Measurements from ENCODE around the gene NKX2-1.

NKX2-1 gene

GRCh38 chr14:36510874-36511273, 9.2 kb downstream of the NKX2-1 start:
- Histone ChIP-seq H3K27ac (ENCODE audit: low read depth in 2 of 2, low read length in 2 of 2) (no peak overlapping the region), H3K9ac (ENCODE audit: low read depth in 1 of 2, low read length in 2 of 2) (no peak overlapping the region), H3K9me3 (ENCODE audit: control insufficient read depth in 2 of 2, low read length in 2 of 2) (no peaks in the 10 kb centered on the region), H3K27me3 (ENCODE audit: control insufficient read depth in 2 of 2, insufficient read depth in 2 of 2, low read length in 2 of 2) (peaks cover 79 to 83% of the 10 kb centered on the region in 2 donors), H3K4me1 (ENCODE audit: control insufficient read depth in 2 of 2, insufficient read depth in 2 of 2, low read length in 2 of 2) (no peaks in the 10 kb centered on the region), H3K4me3 (ENCODE audit: low read length in 2 of 2) (no peak overlapping the region), H3K36me3 (ENCODE audit: control insufficient read depth in 2 of 2, insufficient read depth in 2 of 2, low read length in 2 of 2) (no peaks in the 10 kb centered on the region)

GRCh38 chr14:36510078-36510799, 9.8 kb downstream of the NKX2-1 start:
- Histone ChIP-seq H3K36me3 (ENCODE audit: control insufficient read depth in 2 of 2, insufficient read depth in 2 of 2, low read length in 2 of 2) (no peaks in the 10 kb centered on the region), H3K4me3 (ENCODE audit: low read length in 2 of 2) (no peak overlapping the region), H3K27me3 (ENCODE audit: control insufficient read depth in 2 of 2, insufficient read depth in 2 of 2, low read length in 2 of 2) (peaks cover 77 to 83% of the 10 kb centered on the region in 2 donors), H3K27ac (ENCODE audit: low read depth in 2 of 2, low read length in 2 of 2) (no peak overlapping the region), H3K9me3 (ENCODE audit: control insufficient read depth in 2 of 2, low read length in 2 of 2) (no peaks in the 10 kb centered on the region), H3K4me1 (ENCODE audit: control insufficient read depth in 2 of 2, insufficient read depth in 2 of 2, low read length in 2 of 2) (no peaks in the 10 kb centered on the region), H3K9ac (ENCODE audit: low read depth in 1 of 2, low read length in 2 of 2) (no peak overlapping the region)

GRCh38 chr14:36509069-36509917, 10.7 kb downstream of the NKX2-1 start:
- H3K9ac ChIP-seq (ENCODE audit: low read depth in 1 of 2, low read length in 2 of 2): no peak overlapping the region
- H3K4me1 ChIP-seq (ENCODE audit: control insufficient read depth in 2 of 2, insufficient read depth in 2 of 2, low read length in 2 of 2): no peaks in the 10 kb centered on the region

GRCh38 chr14:36508418-36509068, 11.5 kb downstream of the NKX2-1 start:
- no peak overlapping the region for H3K9ac ChIP-seq (ENCODE audit: low read depth in 1 of 2, low read length in 2 of 2)
- H3K4me3 ChIP-seq (ENCODE audit: low read length in 2 of 2): no peak overlapping the region
- H3K27me3 ChIP-seq (ENCODE audit: control insufficient read depth in 2 of 2, insufficient read depth in 2 of 2, low read length in 2 of 2): peaks cover 75 to 82% of the 10 kb centered on the region in 2 donors
- no peaks in the 10 kb centered on the region for H3K36me3 ChIP-seq (ENCODE audit: control insufficient read depth in 2 of 2, insufficient read depth in 2 of 2, low read length in 2 of 2)
- no peaks in the 10 kb centered on the region for H3K9me3 ChIP-seq (ENCODE audit: control insufficient read depth in 2 of 2, low read length in 2 of 2)
- no peaks in the 10 kb centered on the region for H3K4me1 ChIP-seq (ENCODE audit: control insufficient read depth in 2 of 2, insufficient read depth in 2 of 2, low read length in 2 of 2)
- no peak overlapping the region for H3K27ac ChIP-seq (ENCODE audit: low read depth in 2 of 2, low read length in 2 of 2)

More at GRCh38 chr14:36509069-36509917, 10.7 kb downstream of the NKX2-1 start:
- H3K27me3 ChIP-seq (ENCODE audit: control insufficient read depth in 2 of 2, insufficient read depth in 2 of 2, low read length in 2 of 2): peaks cover 76 to 81% of the 10 kb centered on the region in 2 donors
- no peak overlapping the region for H3K27ac ChIP-seq (ENCODE audit: low read depth in 2 of 2, low read length in 2 of 2)
- H3K36me3 ChIP-seq (ENCODE audit: control insufficient read depth in 2 of 2, insufficient read depth in 2 of 2, low read length in 2 of 2): no peaks in the 10 kb centered on the region
- H3K9me3 ChIP-seq (ENCODE audit: control insufficient read depth in 2 of 2, low read length in 2 of 2): no peaks in the 10 kb centered on the region
- H3K4me3 ChIP-seq (ENCODE audit: low read length in 2 of 2): no peak overlapping the region

- Histone ChIP-seq H3K9me3 (ENCODE audit: control insufficient read depth in 2 of 2, low read length in 2 of 2) (no peaks in the 10 kb centered on the region), H3K27me3 (ENCODE audit: control insufficient read depth in 2 of 2, insufficient read depth in 2 of 2, low read length in 2 of 2) (peaks cover 74 to 82% of the 10 kb centered on the region in 2 donors), H3K36me3 (ENCODE audit: control insufficient read depth in 2 of 2, insufficient read depth in 2 of 2, low read length in 2 of 2) (no peaks in the 10 kb centered on the region), H3K27ac (ENCODE audit: low read depth in 2 of 2, low read length in 2 of 2) (no peak overlapping the region), H3K4me1 (ENCODE audit: control insufficient read depth in 2 of 2, insufficient read depth in 2 of 2, low read length in 2 of 2) (no peaks in the 10 kb centered on the region), H3K4me3 (ENCODE audit: low read length in 2 of 2) (no peak overlapping the region), H3K9ac (ENCODE audit: low read depth in 1 of 2, low read length in 2 of 2) (no peak overlapping the region)
Measured at GRCh38 chr14:36507847-36508417, 12.1 kb downstream of the NKX2-1 start.

GRCh38 chr14:36506732-36507614, 13.1 kb downstream of the NKX2-1 start:
- Histone ChIP-seq H3K27me3 (ENCODE audit: control insufficient read depth in 2 of 2, insufficient read depth in 2 of 2, low read length in 2 of 2) (peaks cover 76 to 78% of the 10 kb centered on the region in 2 donors), H3K4me3 (ENCODE audit: low read length in 2 of 2) (no peak overlapping the region), H3K4me1 (ENCODE audit: control insufficient read depth in 2 of 2, insufficient read depth in 2 of 2, low read length in 2 of 2) (no peaks in the 10 kb centered on the region), H3K36me3 (ENCODE audit: control insufficient read depth in 2 of 2, insufficient read depth in 2 of 2, low read length in 2 of 2) (no peaks in the 10 kb centered on the region), H3K9ac (ENCODE audit: low read depth in 1 of 2, low read length in 2 of 2) (no peak overlapping the region), H3K9me3 (ENCODE audit: control insufficient read depth in 2 of 2, low read length in 2 of 2) (no peaks in the 10 kb centered on the region), H3K27ac (ENCODE audit: low read depth in 2 of 2, low read length in 2 of 2) (no peak overlapping the region)

- Histone ChIP-seq H3K4me1 (ENCODE audit: control insufficient read depth in 2 of 2, insufficient read depth in 2 of 2, low read length in 2 of 2) (no peaks in the 10 kb centered on the region), H3K27ac (ENCODE audit: low read depth in 2 of 2, low read length in 2 of 2) (no peak overlapping the region), H3K4me3 (ENCODE audit: low read length in 2 of 2) (no peak overlapping the region), H3K9me3 (ENCODE audit: control insufficient read depth in 2 of 2, low read length in 2 of 2) (no peaks in the 10 kb centered on the region), H3K36me3 (ENCODE audit: control insufficient read depth in 2 of 2, insufficient read depth in 2 of 2, low read length in 2 of 2) (no peaks in the 10 kb centered on the region), H3K27me3 (ENCODE audit: control insufficient read depth in 2 of 2, insufficient read depth in 2 of 2, low read length in 2 of 2) (peaks cover 73 to 79% of the 10 kb centered on the region in 2 donors), H3K9ac (ENCODE audit: low read depth in 1 of 2, low read length in 2 of 2) (no peak overlapping the region)
Measured at GRCh38 chr14:36505892-36506731, 13.9 kb downstream of the NKX2-1 start.

GRCh38 chr14:36505181-36505815, 14.7 kb downstream of the NKX2-1 start:
- Histone ChIP-seq H3K9ac (ENCODE audit: low read depth in 1 of 2, low read length in 2 of 2) (no peak overlapping the region), H3K27ac (ENCODE audit: low read depth in 2 of 2, low read length in 2 of 2) (no peak overlapping the region), H3K9me3 (ENCODE audit: control insufficient read depth in 2 of 2, low read length in 2 of 2) (no peaks in the 10 kb centered on the region), H3K4me3 (ENCODE audit: low read length in 2 of 2) (no peak overlapping the region), H3K27me3 (ENCODE audit: control insufficient read depth in 2 of 2, insufficient read depth in 2 of 2, low read length in 2 of 2) (peaks cover 65 to 75% of the 10 kb centered on the region in 2 donors), H3K4me1 (ENCODE audit: control insufficient read depth in 2 of 2, insufficient read depth in 2 of 2, low read length in 2 of 2) (no peaks in the 10 kb centered on the region), H3K36me3 (ENCODE audit: control insufficient read depth in 2 of 2, insufficient read depth in 2 of 2, low read length in 2 of 2) (no peaks in the 10 kb centered on the region)
